Measurements from ENCODE around the gene PMIS2.

DNA sequence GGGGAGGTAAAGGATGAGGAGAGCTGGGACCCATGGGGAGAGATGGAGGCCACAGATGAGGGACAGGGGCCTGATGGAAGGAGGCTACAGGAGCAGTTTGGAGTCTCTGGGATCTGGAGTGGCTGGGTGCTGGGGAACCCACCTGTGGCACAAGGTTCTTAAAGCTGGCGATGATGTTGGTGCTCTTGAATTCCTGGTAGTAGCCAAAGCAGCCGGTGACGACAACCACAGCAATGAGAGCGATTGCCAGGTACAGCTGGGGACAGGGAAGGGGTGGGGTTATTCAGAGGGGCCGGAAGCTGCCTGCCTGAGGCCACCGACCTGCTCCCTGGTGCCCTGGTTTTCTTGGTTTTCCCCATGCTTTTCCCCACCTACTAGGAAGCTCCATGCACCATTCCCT is 25.3 kb upstream of the PMIS2 start:
- TF ChIP-seq, protein P1, sequence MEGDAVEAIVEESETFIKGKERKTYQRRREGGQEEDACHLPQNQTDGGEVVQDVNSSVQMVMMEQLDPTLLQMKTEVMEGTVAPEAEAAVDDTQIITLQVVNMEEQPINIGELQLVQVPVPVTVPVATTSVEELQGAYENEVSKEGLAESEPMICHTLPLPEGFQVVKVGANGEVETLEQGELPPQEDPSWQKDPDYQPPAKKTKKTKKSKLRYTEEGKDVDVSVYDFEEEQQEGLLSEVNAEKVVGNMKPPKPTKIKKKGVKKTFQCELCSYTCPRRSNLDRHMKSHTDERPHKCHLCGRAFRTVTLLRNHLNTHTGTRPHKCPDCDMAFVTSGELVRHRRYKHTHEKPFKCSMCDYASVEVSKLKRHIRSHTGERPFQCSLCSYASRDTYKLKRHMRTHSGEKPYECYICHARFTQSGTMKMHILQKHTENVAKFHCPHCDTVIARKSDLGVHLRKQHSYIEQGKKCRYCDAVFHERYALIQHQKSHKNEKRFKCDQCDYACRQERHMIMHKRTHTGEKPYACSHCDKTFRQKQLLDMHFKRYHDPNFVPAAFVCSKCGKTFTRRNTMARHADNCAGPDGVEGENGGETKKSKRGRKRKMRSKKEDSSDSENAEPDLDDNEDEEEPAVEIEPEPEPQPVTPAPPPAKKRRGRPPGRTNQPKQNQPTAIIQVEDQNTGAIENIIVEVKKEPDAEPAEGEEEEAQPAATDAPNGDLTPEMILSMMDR (IDR thresholded peaks at IDR 0.05; ENCODE audit: low read depth, low read length), result no peak
- TF ChIP-seq, protein P2, sequence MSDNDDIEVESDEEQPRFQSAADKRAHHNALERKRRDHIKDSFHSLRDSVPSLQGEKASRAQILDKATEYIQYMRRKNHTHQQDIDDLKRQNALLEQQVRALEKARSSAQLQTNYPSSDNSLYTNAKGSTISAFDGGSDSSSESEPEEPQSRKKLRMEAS (IDR thresholded peaks at IDR 0.05; ENCODE audit: low read depth, low read length), result no peak
- no peak for TF ChIP-seq POLR2A (IDR thresholded peaks at IDR 0.05; ENCODE audit: extremely low read depth, insufficient read length)

Data from NB4 (cell line).